ENCODE measurements around the gene SEMA6D. TPM values are rescaled to one million over a fixed set of nuclear protein-coding genes. Genes with fewer than 3 reads are reported as not detected.

Gene SEMA6D
- total RNA-seq, 1 donor, result 17.7 TPM

- no peak for TF ChIP-seq CTCF (IDR thresholded peaks at IDR 0.05; ENCODE audit: insufficient read depth, low read length)
- peak; percentile 46 for DNase-seq (ENCODE audit: low read depth)
- H3K4me3 ChIP-seq (ENCODE audit: low read depth, low read length), result no peak overlapping the region
Measured at GRCh38 chr15:47820057-47820746, 102.9 kb downstream of the SEMA6D start.

- no peak overlapping the region for H3K4me3 ChIP-seq (ENCODE audit: low read depth, low read length)
- no peak for TF ChIP-seq CTCF (IDR thresholded peaks at IDR 0.05; ENCODE audit: insufficient read depth, low read length)
- peak; percentile 70 for DNase-seq (ENCODE audit: low read depth)
Measured at GRCh38 chr15:47820747-47821319, 103.5 kb downstream of the SEMA6D start.

- no peak overlapping the region for H3K4me3 ChIP-seq (ENCODE audit: low read depth, low read length)
- DNase-seq (ENCODE audit: low read depth), result no peak
- TF ChIP-seq CTCF (IDR thresholded peaks at IDR 0.05; ENCODE audit: insufficient read depth, low read length), result no peak
Measured at GRCh38 chr15:47822048-47822447, 104.7 kb downstream of the SEMA6D start.
